ENCODE data around the gene SLC1A7.

GRCh38 chr1:53158900-53159299, 16.5 kb upstream of the SLC1A7 start:
- no peak for TF ChIP-seq CTCF (IDR thresholded peaks at IDR 0.05; ENCODE audit: low read depth, low read length)
- no peak for TF ChIP-seq POLR2A (IDR thresholded peaks at IDR 0.05; ENCODE audit: extremely low read depth, insufficient read length)
- no peak for TF ChIP-seq MYC (IDR thresholded peaks at IDR 0.05; ENCODE audit: low read depth, low read length)
- no peak for TF ChIP-seq MAX (IDR thresholded peaks at IDR 0.05; ENCODE audit: low read depth, low read length)

Data from NB4 (cell line).